Panc1 (cell line): Measurements from ENCODE around the gene TMUB1.

Experiments
- POLR2AphosphoS5 ChIP-seq: IDR thresholded peaks from 2 replicates; pipeline ENCODE4 v1.6.1; 2012; ENCODE audit warnings: mild to moderate bottlenecking, low read depth, low read length, moderate library complexity
- SIN3A ChIP-seq: IDR thresholded peaks from 2 replicates; pipeline ENCODE4 v1.6.1; 2012; ENCODE audit warnings: low read depth, mild to moderate bottlenecking, low read length, moderate library complexity, borderline replicate concordance; ENCODE audit not compliant: insufficient read depth
- TCF7L2 ChIP-seq: IDR thresholded peaks from 2 replicates; pipeline ENCODE4 v1.6.1; 2011; ENCODE audit warnings: mild to moderate bottlenecking, low read depth, low read length, inconsistent platforms
- TF ChIP-seq, protein P1 (sequence below): fragments of 450-650 bp; IDR thresholded peaks from 2 replicates; pipeline ENCODE4 v1.5.1; 2017; ENCODE audit warnings: mild to moderate bottlenecking
- TF ChIP-seq, protein P2 (sequence below), 2 experiments: IDR thresholded peaks; 2 replicates each; pipeline ENCODE4 v1.6.1; 2011 to 2012; ENCODE audit warnings: low read depth in 2 of 2, control low read depth in 1 of 2, low read length in 1 of 2, mild to moderate bottlenecking in 1 of 2, moderate library complexity in 1 of 2; ENCODE audit not compliant: insufficient read depth in 1 of 2

DNA sequence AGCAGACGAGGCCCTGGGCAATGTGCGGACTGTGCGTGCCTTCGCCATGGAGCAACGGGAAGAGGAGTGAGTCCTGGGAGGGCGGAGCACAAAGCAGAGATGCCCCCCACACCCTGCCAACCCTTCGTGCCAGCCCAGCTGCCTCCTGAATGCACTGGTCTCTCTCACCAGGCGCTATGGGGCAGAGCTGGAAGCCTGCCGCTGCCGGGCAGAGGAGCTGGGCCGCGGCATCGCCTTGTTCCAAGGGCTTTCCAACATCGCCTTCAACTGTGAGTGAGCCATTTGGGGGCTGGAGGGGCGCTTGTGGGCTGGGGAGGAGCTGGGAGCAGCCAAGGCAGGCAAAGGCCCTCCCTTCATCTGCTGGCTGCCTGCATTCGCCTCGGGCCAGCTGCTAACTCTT is 47.4 kb downstream of the TMUB1 start:
- TF ChIP-seq SIN3A (no peak), TCF7L2 (no peak), POLR2AphosphoS5 (no peak)
- TF ChIP-seq, protein P1, sequence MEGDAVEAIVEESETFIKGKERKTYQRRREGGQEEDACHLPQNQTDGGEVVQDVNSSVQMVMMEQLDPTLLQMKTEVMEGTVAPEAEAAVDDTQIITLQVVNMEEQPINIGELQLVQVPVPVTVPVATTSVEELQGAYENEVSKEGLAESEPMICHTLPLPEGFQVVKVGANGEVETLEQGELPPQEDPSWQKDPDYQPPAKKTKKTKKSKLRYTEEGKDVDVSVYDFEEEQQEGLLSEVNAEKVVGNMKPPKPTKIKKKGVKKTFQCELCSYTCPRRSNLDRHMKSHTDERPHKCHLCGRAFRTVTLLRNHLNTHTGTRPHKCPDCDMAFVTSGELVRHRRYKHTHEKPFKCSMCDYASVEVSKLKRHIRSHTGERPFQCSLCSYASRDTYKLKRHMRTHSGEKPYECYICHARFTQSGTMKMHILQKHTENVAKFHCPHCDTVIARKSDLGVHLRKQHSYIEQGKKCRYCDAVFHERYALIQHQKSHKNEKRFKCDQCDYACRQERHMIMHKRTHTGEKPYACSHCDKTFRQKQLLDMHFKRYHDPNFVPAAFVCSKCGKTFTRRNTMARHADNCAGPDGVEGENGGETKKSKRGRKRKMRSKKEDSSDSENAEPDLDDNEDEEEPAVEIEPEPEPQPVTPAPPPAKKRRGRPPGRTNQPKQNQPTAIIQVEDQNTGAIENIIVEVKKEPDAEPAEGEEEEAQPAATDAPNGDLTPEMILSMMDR = no peak
- TF ChIP-seq, protein P2, sequence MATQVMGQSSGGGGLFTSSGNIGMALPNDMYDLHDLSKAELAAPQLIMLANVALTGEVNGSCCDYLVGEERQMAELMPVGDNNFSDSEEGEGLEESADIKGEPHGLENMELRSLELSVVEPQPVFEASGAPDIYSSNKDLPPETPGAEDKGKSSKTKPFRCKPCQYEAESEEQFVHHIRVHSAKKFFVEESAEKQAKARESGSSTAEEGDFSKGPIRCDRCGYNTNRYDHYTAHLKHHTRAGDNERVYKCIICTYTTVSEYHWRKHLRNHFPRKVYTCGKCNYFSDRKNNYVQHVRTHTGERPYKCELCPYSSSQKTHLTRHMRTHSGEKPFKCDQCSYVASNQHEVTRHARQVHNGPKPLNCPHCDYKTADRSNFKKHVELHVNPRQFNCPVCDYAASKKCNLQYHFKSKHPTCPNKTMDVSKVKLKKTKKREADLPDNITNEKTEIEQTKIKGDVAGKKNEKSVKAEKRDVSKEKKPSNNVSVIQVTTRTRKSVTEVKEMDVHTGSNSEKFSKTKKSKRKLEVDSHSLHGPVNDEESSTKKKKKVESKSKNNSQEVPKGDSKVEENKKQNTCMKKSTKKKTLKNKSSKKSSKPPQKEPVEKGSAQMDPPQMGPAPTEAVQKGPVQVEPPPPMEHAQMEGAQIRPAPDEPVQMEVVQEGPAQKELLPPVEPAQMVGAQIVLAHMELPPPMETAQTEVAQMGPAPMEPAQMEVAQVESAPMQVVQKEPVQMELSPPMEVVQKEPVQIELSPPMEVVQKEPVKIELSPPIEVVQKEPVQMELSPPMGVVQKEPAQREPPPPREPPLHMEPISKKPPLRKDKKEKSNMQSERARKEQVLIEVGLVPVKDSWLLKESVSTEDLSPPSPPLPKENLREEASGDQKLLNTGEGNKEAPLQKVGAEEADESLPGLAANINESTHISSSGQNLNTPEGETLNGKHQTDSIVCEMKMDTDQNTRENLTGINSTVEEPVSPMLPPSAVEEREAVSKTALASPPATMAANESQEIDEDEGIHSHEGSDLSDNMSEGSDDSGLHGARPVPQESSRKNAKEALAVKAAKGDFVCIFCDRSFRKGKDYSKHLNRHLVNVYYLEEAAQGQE (IDR thresholded peaks at IDR 0.05; ENCODE audit: insufficient read depth in 1 of 2, low read depth in 2 of 2, low read length in 1 of 2) = no peak
